Measurements from ENCODE around the gene ANP32E.

- TF ChIP-seq, protein P1, sequence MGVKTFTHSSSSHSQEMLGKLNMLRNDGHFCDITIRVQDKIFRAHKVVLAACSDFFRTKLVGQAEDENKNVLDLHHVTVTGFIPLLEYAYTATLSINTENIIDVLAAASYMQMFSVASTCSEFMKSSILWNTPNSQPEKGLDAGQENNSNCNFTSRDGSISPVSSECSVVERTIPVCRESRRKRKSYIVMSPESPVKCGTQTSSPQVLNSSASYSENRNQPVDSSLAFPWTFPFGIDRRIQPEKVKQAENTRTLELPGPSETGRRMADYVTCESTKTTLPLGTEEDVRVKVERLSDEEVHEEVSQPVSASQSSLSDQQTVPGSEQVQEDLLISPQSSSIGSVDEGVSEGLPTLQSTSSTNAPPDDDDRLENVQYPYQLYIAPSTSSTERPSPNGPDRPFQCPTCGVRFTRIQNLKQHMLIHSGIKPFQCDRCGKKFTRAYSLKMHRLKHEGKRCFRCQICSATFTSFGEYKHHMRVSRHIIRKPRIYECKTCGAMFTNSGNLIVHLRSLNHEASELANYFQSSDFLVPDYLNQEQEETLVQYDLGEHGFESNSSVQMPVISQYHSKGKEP (tag by site-specific recombination; IDR thresholded peaks at IDR 0.05) = no peak
- TF ChIP-seq, protein P2, sequence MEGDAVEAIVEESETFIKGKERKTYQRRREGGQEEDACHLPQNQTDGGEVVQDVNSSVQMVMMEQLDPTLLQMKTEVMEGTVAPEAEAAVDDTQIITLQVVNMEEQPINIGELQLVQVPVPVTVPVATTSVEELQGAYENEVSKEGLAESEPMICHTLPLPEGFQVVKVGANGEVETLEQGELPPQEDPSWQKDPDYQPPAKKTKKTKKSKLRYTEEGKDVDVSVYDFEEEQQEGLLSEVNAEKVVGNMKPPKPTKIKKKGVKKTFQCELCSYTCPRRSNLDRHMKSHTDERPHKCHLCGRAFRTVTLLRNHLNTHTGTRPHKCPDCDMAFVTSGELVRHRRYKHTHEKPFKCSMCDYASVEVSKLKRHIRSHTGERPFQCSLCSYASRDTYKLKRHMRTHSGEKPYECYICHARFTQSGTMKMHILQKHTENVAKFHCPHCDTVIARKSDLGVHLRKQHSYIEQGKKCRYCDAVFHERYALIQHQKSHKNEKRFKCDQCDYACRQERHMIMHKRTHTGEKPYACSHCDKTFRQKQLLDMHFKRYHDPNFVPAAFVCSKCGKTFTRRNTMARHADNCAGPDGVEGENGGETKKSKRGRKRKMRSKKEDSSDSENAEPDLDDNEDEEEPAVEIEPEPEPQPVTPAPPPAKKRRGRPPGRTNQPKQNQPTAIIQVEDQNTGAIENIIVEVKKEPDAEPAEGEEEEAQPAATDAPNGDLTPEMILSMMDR (tag by site-specific recombination; IDR thresholded peaks at IDR 0.05) = no peak
- TF ChIP-seq ZNF175 (tag by site-specific recombination; IDR thresholded peaks at IDR 0.05) (no peak), ZNF148 (tag by site-specific recombination; IDR thresholded peaks at IDR 0.05; ENCODE audit: borderline replicate concordance) (no peak), ZNF311 (tag by site-specific recombination; IDR thresholded peaks at IDR 0.05; ENCODE audit: borderline replicate concordance) (no peak), KLF1 (tag by site-specific recombination; IDR thresholded peaks at IDR 0.05) (no peak), ZNF549 (tag by site-specific recombination; IDR thresholded peaks at IDR 0.05) (no peak), ZNF121 (tag by site-specific recombination; IDR thresholded peaks at IDR 0.05) (no peak), ZNF132 (tag by site-specific recombination; IDR thresholded peaks at IDR 0.05; ENCODE audit: borderline replicate concordance) (no peak), ZNF747 (tag by site-specific recombination; IDR thresholded peaks at IDR 0.05) (no peak)
- TF ChIP-seq, protein P3, sequence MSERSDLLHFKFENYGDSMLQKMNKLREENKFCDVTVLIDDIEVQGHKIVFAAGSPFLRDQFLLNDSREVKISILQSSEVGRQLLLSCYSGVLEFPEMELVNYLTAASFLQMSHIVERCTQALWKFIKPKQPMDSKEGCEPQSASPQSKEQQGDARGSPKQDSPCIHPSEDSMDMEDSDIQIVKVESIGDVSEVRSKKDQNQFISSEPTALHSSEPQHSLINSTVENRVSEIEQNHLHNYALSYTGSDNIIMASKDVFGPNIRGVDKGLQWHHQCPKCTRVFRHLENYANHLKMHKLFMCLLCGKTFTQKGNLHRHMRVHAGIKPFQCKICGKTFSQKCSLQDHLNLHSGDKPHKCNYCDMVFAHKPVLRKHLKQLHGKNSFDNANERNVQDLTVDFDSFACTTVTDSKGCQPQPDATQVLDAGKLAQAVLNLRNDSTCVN (tag by site-specific recombination; optimal IDR thresholded peaks at IDR 0.05) = no peak
These were observed 46.6 kb upstream of the ANP32E start for GRCh38 chr1:150282558-150282958.

Measured in HEK293 (cell line).